ENCODE data around the gene CDK5RAP1. TPM values are rescaled to one million over a fixed set of nuclear protein-coding genes. Genes with fewer than 3 reads are reported as not detected.

CDK5RAP1 gene
- polyA plus RNA-seq, 3 donors: 24.4 to 65.0 (median 25.5) TPM

- Mint-ChIP-seq H3K9me3 (no peaks in the 10 kb centered on the region), H3K4me3 (no peak overlapping the region), H3K27me3 (ENCODE audit: low read depth in 3 of 3) (peaks cover 0 to 3% (median 2%) of the 10 kb centered on the region in 3 donors), H3K27ac (no peak overlapping the region), H3K4me1 (no peaks in the 10 kb centered on the region), H3K36me3 (no peaks in the 10 kb centered on the region)
- Histone ChIP-seq H4K20me1 (ENCODE audit: insufficient read depth, low read length) (no peaks in the 10 kb centered on the region), H3K4me1 (ENCODE audit: control insufficient read depth in 1 of 2, insufficient read depth in 2 of 2, low read length in 2 of 2) (no peaks in the 10 kb centered on the region), H2AFZ (ENCODE audit: insufficient read depth, low read depth, low read length, poor library complexity, severe bottlenecking) (no peak overlapping the region), H3K79me2 (ENCODE audit: insufficient read depth, low read length) (no peaks in the 10 kb centered on the region), H3K36me3 (replicated peaks in 1 of 2; ENCODE audit: control insufficient read depth in 1 of 2, insufficient read depth in 2 of 2, low read length in 2 of 2) (no peaks in the 10 kb centered on the region), H3K9ac (ENCODE audit: insufficient read depth, low read length, poor library complexity, severe bottlenecking) (no peak overlapping the region), H3K27ac (ENCODE audit: low read depth in 1 of 2, low read length in 2 of 2) (no peak overlapping the region), H3K27me3 (ENCODE audit: control insufficient read depth in 2 of 2, insufficient read depth in 2 of 2, low read length in 2 of 2) (no peaks in the 10 kb centered on the region), H3K9me3 (replicated peaks in 1 of 2; ENCODE audit: control insufficient read depth in 1 of 2, insufficient read depth in 1 of 2, low read length in 2 of 2) (no peaks in the 10 kb centered on the region), H3K4me2 (replicated peaks; ENCODE audit: extremely low read depth, low read length, poor library complexity, severe bottlenecking) (no peak overlapping the region), H3K4me3 (replicated peaks in 1 of 3; ENCODE audit: low read depth in 2 of 3, low read length in 3 of 3) (no peak overlapping the region)
- intact Hi-C loops (cut with micrococcal nuclease): no loop called here
- TF ChIP-seq CTCF (IDR thresholded peaks at IDR 0.05): no peak
- no CpG with 5 or more reads among the region's 3 CpGs for WGBS (ENCODE audit: insufficient coverage)
- DNase-seq: no peak
These were observed 16.7 kb upstream of the CDK5RAP1 start for GRCh38 chr20:33418033-33418432.

- H4K20me1 ChIP-seq (ENCODE audit: insufficient read depth, low read length): no peaks in the 10 kb centered on the region
- Mint-ChIP-seq H3K36me3 (no peaks in the 10 kb centered on the region), H3K4me3 (no peak overlapping the region), H3K9me3 (peaks cover 0 to 1% (median 0%) of the 10 kb centered on the region in 7 donors), H3K27ac (no peak overlapping the region), H3K27me3 (ENCODE audit: low read depth in 3 of 3) (peaks cover 0 to 3% (median 2%) of the 10 kb centered on the region in 3 donors), H3K4me1 (no peaks in the 10 kb centered on the region)
- no peak overlapping the region for H2AFZ ChIP-seq (ENCODE audit: insufficient read depth, low read depth, low read length, poor library complexity, severe bottlenecking)
- no peak for TF ChIP-seq CTCF (IDR thresholded peaks at IDR 0.05)
- H3K27me3 ChIP-seq (ENCODE audit: control insufficient read depth in 2 of 2, insufficient read depth in 2 of 2, low read length in 2 of 2): no peaks in the 10 kb centered on the region
- H3K4me3 ChIP-seq (replicated peaks in 1 of 3; ENCODE audit: low read depth in 2 of 3, low read length in 3 of 3): no peak overlapping the region
- no peak overlapping the region for H3K4me2 ChIP-seq (replicated peaks; ENCODE audit: extremely low read depth, low read length, poor library complexity, severe bottlenecking)
- H3K9ac ChIP-seq (ENCODE audit: insufficient read depth, low read length, poor library complexity, severe bottlenecking): no peak overlapping the region
- H3K4me1 ChIP-seq (ENCODE audit: control insufficient read depth in 1 of 2, insufficient read depth in 2 of 2, low read length in 2 of 2): no peaks in the 10 kb centered on the region
- intact Hi-C loops (cut with micrococcal nuclease): no loop called here
- H3K79me2 ChIP-seq (ENCODE audit: insufficient read depth, low read length): no peaks in the 10 kb centered on the region
- WGBS (ENCODE audit: insufficient coverage): 69% methylated on average over 8 of the region's 8 CpGs
- H3K36me3 ChIP-seq (replicated peaks in 1 of 2; ENCODE audit: control insufficient read depth in 1 of 2, insufficient read depth in 2 of 2, low read length in 2 of 2): no peaks in the 10 kb centered on the region
- H3K27ac ChIP-seq (ENCODE audit: low read depth in 1 of 2, low read length in 2 of 2): no peak overlapping the region
- no peak for DNase-seq
- no peaks in the 10 kb centered on the region for H3K9me3 ChIP-seq (replicated peaks in 1 of 2; ENCODE audit: control insufficient read depth in 1 of 2, insufficient read depth in 1 of 2, low read length in 2 of 2)
These were observed 14.6 kb upstream of the CDK5RAP1 start for GRCh38 chr20:33415948-33416347.
